NCI-H446 (cell line): Measurements from ENCODE around the gene ARHGAP31.
"Not testable (repeated sequence)": the region's sequence is repeated elsewhere in the genome, so short reads cannot be mapped to it uniquely, and the experiment has no call there.

Experiments used
- DNase-seq, 2 experiments: peaks; one replicate each; lab custom pipeline; 2025; lab: John Stamatoyannopoulos, UW

ARHGAP31 gene

DNA sequence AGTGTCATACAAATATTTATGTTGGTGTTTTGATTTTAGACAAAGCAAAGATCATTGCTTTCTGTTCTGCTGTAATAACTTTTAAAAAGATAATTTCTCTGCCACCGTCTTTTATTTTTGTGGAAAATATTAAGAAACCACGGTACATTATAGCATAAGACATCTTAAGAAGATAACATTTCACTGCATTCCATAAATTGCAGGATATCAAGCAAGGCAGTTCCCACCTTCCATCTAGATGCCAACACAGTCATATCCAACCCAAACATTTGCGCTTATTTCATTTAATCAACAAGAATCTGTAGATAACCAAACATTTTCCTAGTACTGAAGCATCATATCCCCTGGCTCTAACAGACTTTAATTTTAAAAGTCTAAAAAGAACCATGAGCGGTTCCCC is 25.1 kb downstream of the ARHGAP31 start:
- no peak for DNase-seq

DNA sequence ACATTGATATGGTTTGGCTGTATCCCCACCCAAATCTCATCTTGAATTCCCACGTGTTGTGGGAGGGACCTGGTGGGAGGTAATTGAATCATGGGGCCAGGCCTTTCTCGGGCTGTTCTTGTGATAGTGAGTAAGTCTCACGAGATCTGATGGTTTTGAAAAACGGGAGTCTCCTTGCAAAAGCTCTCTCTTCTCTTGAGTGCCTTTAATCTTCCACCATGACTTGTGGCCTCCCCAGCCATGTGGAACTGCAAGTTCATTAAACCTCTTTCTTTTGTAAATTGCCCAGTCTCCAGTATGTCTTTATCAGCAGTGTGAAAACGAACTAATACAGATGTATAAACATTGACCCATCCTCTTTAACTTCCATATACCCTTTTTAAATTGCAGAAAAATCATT is 26.6 kb downstream of the ARHGAP31 start:
- peak in 1 of 2 experiments; percentile 17 for DNase-seq

DNA sequence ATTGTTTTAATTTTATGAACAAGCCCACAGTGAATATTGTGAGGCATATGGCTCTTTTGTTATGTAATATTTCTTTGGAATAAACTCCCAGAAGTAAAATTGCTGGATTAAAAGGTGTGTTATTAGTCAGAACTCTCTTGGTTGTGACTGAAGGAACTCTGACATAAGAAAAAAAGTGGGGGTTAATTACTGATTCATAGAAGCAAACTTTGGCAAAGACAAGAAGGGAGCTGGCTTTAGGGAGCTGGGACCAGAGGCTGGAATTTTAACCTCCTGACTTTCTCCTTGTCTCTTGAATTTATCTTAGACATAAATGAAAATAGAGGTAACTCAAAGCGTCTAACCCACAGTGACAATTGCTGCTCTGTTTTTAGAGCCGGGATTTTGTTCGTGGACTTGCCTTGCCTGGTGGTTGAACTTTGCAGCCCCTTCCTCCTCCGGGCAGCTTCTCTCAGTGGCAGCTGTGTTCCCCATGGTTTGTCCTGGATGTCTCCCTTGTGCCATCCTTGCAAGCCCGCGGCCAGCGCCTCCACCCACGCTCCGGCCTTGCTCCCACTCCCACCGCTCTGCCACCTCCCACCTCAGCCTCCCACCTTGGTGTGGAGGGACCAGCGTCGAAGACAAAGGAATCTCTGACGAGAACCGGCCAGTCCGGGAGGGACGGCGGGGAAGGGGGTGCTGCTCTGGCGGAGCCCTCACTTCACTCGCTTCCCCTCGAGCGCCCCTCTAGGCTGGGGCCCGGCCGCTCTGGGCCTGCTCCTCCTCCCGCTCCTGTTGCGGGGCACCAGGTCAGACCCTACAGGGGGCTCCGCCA is 28.0 kb downstream of the ARHGAP31 start:
- peak in 1 of 2 experiments; percentile 10 for DNase-seq

DNA sequence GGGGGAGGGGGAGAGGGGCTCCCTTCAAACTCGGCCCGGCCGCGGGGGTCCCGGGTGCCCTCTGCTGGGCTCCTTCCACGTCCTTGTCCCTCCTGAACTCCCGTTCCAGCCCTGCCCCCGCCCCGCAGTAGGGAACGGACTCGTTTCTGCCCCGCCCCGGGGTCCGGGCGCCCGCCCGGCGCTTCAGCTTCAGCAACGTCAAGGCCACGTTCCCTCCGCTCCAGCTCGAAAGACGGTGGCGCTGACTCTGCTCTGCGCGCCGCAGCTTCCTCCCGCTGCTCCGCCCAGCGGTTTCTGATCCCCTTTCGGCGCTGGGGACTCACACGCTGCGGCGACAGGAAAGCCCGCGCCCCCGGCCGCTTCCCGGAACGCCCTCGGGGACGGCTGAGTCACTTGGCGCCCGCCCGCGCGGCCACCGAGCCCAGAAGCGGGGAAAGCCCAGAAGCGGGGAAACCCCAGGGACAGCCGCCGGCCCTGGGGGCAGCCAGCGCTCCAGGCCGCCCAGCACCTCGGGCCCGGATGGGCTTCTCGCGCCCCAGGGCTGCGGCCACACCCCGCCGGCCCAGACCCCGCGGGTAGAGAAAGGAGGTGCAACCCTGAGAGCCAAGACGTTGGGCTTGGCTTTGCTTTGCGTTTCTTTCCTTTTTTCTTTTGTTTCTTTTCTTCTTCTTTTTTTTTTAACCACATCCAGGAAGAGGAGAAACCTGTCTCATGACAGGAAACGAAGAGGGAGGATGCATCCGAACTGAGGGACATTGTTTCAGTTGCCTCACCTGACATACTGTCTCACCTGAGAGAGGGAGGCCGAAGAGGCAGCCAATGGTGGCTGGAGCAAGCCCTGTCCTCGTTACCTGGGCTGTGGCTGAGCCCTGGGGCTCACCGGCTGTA is 28.9 kb downstream of the ARHGAP31 start:
- peak; percentile 51 to 77 for DNase-seq

DNA sequence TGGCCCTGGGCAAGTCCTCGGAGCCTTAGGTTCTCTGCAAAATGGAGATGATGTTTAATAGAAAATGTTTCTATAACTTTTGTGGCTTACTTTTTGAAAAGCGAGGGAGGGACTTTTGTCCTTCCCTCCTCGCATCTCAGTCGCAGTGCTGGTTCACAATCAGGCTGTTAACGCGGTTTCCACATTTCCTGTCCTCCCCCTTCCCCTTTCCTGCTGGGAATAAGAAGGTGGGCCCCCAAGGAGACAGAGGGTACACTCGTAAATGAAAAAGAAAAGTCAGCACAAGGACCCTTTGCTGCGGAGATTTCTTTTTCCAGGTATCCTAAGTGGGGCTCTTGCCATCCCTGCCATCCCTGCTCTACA is 29.5 kb downstream of the ARHGAP31 start:
- DNase-seq: no peak

DNA sequence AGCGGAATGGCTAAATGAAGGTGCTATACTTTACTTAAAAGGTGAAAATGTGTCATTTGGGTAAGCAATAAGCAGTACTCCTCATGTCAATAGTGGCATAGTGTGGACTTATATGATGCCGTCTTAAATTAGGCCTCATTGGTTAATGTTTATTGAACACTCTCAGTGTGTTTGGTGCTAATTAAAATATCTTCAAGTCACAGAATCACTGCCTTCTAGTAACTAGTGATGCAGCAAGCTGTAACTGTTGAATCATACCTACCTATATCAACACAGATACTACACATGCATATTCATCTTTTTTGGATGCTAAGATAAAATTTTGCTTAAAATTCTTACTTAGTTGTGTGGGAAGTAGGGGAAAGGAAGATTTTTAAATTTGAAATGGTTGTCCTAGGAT is 30.7 kb downstream of the ARHGAP31 start:
- no peak for DNase-seq

DNA sequence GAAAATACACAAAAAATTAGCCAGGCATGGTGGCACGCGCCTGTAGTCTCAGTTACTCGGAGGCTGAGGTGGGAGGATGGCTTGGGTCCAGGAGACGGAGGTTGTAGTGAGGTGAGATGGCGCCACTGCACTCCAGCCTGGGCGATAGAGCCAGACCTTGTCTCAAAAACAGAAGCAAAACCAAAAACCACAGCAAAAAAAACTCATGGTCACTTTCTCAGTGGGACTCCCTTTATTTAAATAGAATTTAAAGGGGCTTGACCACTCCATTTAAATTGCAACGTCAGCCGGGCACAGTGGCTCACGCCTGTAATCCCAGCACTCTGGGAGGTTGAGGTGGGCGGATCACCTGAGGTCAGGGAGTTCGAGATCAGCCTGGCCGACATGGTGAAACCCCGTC is 32.8 kb downstream of the ARHGAP31 start:
- no peak for DNase-seq

DNA sequence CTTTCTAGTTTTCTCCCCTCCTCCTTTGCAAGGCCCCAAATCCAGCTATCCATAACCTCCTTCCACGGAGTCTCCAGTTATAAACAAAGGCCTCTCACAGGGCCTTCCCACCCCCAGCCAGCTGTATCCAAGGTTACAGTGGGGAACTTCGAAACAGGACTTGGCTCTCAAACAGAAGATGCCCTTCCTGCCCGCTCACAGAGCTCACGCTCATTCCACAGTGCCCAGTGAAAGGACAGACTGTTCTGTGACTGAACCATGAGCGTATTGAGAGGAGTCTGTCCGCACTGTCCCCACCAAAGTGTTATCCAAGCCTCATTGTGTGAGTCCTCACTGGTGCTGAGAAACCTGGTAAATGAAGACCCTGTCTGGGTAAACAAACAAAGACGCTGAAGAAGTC is 35.4 kb downstream of the ARHGAP31 start:
- no peak for DNase-seq

DNA sequence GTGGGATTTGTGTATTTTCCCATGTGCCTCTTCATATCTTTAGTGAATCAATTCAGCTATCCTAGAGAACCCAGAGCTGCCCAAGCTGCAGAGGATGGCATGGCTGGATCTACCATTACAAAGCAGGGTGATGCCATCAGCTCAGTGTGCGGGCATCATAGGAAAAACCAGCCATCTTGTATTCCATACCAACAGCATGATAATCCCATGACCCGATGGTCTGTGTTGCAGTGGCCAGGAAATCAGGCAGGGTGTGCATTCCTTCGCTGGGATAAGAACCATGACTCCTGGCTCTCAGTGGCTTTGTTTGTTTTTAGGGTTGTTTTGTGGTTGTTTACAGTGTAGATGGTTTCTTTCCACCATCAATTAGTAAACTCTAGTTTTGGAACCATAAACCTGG is 36.0 kb downstream of the ARHGAP31 start:
- DNase-seq: no peak

DNA sequence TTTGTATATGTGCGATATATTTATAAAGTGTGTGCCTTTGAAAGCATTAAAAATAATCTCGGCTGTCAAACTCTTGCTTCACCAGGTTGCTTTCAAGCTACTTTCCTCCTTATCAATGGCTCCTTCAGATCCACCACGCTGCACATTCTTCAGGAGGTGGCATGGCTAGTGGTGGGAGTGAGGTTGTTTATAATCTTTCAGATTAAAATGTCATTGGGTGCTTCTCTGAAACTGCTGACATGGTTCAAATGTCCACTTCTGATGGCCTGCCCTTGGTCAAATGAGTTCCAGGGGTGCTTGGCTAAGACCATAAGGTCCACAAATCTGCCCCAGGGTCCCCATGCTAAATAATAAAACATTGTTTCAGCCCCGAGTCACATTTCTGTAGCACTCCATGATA is 36.7 kb downstream of the ARHGAP31 start:
- no peak for DNase-seq

DNA sequence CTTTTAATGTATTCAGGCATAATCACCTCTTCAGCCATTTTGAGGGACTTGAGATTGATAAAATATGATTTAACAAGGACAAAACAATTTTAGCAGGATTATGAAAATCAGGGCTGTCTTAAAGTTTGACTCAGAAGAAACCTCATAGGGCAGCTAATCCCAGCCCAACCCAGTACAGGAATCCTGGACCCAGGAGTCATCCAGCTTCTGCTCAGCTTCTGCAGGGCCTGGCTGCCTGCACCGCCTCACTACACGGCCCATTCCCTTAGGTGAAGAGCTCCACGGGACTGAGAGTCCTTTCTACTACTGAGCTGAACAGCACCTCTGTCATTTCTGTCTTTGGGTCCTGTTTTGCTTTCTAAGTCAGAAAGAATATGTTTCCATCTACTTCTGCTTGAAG is 37.5 kb downstream of the ARHGAP31 start:
- DNase-seq: no peak

DNA sequence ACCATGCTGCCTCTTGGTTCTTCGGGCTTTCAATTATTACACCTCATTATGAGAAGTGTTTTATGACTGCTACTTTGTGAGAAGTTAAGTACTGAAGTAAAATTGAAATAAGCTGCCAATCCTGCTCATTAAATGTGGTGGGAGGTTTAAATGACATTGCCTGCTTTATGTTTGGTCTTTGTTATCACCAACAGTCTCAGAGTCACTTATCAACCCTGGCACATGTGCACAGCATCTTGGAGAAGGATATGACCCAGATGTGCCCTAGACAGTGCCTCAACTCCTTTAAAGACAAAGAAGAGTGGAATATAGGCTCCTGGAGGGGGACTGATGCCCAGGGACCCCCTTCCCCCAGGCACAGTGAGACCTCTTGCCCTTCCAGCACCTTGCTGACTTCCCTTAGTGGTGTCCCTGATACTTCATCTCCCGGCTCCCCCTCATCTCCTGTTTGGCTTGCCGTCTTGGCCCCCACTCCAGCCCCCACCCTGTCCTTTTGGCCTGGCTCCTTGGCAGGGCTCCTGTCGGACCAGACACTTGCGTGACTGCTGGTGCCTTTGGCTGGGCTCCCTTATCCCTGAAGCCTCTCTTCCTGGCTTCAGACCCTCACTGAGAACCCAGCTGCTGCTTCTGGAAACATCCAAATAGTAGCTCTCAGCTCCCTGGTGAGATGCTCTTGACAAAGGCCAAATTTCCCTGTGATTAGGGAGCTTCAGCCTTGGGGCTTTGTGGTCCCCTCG is 39.8 kb downstream of the ARHGAP31 start:
- peak; percentile 82 to 93 for DNase-seq

DNA sequence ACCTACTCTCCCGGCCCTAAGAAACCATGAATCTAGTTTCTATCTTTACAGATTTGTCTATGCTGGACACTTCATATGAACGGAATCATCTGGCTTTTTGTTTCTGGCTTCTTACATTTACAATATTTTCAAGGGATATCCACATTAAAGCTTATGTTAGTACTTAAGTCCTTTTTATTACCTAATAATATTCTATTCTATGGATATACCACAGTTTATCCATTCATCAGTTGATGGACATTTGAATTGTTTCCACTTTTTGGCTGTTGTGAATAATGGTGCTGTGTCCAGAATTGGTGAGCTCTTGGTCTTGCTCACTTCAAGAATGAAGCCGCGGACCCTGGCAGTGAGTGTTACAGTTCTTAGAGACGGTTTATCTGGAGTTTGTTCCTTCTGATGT is 42.6 kb downstream of the ARHGAP31 start:
- DNase-seq: no peak

DNA sequence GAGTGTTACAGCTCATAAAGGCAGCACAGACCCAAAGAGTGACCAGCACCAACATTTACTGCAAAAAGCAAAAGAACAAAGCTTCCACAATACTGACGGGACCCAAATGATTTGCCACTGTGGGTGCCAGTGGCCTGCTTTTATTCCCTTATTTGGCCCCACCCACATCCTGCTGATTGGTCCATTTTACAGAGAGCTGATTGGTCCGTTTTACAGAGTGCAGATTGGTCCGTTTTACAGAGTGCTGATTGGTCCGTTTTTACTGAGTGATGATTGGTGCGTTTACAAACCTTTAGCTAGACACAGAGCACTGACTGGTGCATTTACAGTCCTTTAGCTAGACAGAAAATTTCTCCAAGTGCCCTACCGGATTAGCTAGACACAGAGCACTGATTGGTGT is 43.2 kb downstream of the ARHGAP31 start:
- DNase-seq: not testable (repeated sequence)

DNA sequence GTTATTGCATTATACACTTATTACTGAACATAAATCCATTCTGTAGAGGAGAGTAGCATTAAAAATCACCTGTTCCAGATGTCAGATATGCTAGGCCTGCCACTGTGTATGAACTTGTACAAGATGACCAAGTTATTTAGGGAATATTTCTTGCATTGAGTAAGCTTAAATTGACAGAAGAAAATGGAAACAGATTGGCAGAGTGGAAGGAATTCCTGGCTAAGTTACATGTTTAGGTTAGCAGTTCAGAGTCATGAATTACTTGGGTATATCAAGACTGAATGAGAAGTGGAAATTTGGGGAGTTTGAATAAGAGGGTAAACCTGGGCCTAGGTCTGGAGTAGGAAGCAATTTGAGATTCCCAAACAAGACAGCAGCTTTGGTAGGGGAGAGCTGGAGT is 44.6 kb downstream of the ARHGAP31 start:
- DNase-seq: no peak

DNA sequence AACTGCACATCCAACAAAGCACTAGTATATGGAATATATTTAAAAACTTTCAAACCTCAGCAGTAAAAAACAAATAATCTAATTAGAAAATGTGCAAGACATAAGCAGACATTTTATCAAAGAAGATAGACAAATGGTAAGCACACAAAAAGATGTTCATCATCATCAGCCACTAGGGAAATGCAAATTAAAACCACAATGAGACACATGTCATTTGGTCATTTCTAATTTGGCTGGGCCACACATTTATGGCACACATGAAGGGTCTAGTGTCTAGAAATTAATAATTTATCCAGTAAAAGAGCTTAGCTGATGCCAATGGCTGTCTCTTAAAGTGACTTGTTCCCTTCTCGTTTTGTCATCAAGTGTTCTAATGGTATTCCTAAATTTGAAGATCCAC is 45.8 kb downstream of the ARHGAP31 start:
- no peak for DNase-seq

DNA sequence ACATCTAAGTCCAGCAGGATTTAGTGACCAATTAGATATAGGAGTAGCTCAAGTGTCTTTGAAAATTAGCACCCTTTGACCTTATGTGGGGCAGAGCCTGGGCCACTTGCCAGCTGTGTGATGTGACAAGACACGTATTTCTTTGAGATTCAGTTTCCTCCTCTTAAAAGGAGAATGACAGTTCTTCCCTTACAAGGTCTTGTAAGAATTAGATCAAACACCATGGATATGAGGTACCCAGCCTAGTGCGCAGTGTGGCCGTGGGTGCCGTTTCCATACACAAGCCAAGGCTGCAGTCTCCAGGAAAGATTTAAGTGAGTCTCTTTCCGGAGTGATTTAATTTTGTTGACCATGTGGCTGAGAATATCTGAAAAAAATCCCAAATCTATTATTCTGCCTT is 46.3 kb downstream of the ARHGAP31 start:
- DNase-seq: no peak

DNA sequence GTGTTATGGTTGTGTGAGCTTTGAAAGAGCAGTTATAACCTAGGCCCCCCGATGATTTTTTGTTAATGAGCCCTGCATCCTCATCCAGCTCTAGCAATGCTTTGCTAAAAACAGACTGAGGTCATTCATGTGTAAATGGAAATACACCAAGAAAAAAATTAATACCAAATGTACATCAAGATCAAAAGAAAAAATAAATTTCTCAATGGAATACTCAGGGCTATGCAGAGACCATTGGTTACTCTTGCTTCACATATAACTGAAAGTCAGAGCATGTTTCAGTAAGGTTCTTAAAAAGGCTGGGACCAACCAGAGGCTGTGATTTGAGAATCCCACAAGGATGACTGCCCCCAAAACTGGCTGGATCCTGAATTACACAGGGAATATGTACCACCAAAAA is 48.0 kb downstream of the ARHGAP31 start:
- peak in 1 of 2 experiments; percentile 18 for DNase-seq

DNA sequence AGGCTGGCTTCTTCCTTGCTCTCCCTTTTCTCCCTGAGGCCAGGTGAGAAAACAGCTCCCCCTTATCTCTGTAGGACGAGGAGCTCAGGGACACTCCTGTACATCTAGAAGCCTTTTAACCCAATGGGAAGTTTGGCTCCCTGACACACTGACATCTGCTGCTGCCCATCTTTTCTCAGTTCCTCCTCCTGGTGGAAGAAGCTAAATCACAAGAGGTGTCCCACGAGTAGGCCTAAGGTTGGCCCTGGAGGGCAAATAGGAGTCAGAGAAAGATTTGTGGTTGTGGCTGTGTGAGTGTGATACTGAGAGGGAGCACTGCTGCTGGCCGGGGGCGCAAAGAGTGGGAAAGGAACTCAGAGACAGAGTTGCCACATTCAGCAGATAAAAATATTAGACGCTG is 49.5 kb downstream of the ARHGAP31 start:
- no peak for DNase-seq

DNA sequence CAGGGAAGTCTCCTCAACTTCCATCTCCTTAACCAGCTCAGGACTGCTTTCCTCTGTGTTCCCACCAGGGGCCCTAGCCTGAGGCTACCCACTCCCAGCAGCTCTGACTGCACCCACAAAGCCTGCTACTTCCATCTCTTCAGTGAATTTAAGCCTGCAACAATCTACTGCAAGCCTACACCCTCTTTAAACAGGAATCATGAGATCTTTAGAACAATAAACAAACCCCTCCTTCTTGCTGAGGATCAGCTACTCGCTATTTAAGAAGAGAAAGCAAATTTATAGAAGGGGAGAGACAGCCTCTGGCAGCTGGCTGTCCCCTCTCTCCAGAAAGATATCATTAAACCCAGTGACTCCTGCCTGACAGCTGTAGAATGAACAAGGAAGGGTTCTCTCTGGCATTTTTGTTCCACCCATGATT is 51.9 kb downstream of the ARHGAP31 start:
- DNase-seq: no peak

DNA sequence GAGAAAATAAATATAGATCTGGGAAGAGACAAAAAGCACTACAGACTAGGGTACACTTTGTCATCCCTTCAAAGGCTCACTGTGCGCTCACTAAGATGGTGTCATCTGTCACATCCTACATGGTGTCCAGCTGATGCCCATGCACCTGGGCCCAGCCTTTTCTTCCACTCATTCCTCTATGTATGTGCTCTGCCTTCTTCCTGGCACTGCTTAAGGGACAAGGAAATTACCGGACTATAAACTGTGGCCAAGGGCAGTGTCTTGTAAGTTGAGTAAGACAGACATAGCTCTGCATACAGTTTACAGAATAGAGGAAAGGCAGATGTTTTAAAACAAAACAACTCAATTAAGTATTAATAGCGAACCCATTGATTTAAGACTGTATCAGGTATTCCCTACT is 52.9 kb downstream of the ARHGAP31 start:
- DNase-seq: no peak

DNA sequence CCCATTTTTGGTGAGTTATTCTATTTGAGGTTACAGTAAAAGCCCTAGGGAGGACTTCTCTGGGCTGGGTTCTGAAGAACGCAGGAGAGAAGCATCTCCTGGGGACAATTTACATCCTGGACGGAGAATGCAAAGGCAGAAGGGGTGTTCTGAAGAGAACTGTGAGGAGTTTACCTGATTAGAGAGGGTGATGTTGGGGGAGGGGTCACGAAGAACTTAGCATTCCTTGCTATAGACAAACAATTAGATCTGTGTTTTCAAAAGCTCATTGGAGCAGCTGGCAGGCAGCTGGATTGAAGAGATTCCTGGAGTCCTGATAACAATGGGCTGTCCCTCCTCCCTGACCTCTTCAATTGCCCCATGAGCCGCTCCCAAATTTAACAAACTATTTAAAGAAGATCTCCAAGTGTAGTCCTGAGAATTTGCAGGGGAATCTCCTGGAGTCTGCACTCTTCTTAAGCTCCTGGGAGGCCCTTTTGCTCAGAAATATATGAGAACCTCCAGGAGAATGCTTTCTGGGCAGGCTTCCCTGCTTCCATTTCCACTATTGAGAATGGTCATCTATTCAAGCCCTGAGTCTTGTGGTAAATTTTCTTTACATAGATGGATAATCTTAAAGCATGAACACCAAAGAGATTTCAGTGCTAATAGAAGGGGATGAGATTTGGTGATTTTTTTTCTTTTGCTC is 55.3 kb downstream of the ARHGAP31 start:
- no peak for DNase-seq
